T-helper 1 cell treated with Interleukin-12 subunit alpha and Interleukin-12 subunit beta and Interleukin-4 antibody, amounts not matched to agents 30 μg/mL and 1 μg/mL, for 36 hours (primary cell): ENCODE measurements around the gene STARD5.

Source experiments
- H3K27ac Mint-ChIP-seq: one replicate; pipeline ENCODE4 v1.8.0; 2021; ENCODE audit warnings: mild to moderate bottlenecking, mixed read lengths
- H3K27me3 Mint-ChIP-seq: one replicate; pipeline ENCODE4 v1.8.0; 2021; ENCODE audit warnings: low read depth, mixed read lengths
- H3K36me3 Mint-ChIP-seq: one replicate; pipeline ENCODE4 v1.8.0; 2021; ENCODE audit warnings: low read depth, mixed read lengths
- H3K4me1 Mint-ChIP-seq: one replicate; pipeline ENCODE4 v1.8.0; 2021; ENCODE audit warnings: low read depth, mixed read lengths
- H3K4me3 Mint-ChIP-seq: one replicate; pipeline ENCODE4 v1.8.0; 2021; ENCODE audit warnings: mild to moderate bottlenecking, moderate library complexity, mixed read lengths
- H3K9me3 Mint-ChIP-seq: one replicate; pipeline ENCODE4 v1.8.0; 2021; ENCODE audit warnings: mixed read lengths

The STARD5 gene

DNA sequence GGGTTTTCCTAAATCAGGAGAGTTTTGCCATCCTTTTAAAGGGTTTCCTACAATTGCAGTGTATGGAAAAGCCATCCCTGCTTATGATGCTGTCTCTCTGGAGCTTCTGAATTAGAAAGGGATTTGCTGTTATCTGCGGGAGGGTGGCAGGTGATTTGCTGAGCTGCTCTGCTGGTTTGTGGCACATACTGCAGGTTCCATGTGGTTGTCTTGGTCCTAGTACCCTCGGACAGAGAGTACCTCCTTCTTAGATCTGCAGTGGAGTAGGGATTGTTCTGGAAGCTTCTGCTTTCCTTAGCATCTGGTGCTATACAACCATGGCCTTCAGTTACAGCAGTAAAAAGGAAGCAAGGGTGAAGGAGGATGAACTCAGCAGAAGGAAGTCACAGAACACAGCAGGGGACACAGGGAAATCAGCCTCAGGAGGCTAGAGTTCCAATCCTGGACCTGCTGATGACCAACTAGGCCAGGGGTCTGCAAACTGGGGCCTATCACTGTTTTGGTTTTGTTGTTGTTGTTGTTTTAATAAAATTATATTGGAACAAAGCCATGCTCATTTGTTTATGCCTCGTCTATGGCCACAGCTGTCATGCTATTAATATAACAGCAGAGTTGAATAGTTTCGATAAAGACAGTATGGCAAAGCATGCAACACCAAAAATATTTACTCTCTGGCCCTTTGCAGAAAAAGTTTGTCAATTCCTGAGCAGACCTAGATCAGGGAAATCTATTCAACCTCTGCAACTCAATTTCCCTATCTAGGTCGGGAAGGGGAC lies 39.5 kb downstream of the STARD5 start:
- Mint-ChIP-seq H3K4me1 (peaks cover 37% of the 10 kb centered on the region), H3K27ac (no peak overlapping the region), H3K27me3 (no peaks in the 10 kb centered on the region), H3K36me3 (peaks cover 3% of the 10 kb centered on the region), H3K9me3 (peaks cover 4% of the 10 kb centered on the region), H3K4me3 (no peak overlapping the region)

DNA sequence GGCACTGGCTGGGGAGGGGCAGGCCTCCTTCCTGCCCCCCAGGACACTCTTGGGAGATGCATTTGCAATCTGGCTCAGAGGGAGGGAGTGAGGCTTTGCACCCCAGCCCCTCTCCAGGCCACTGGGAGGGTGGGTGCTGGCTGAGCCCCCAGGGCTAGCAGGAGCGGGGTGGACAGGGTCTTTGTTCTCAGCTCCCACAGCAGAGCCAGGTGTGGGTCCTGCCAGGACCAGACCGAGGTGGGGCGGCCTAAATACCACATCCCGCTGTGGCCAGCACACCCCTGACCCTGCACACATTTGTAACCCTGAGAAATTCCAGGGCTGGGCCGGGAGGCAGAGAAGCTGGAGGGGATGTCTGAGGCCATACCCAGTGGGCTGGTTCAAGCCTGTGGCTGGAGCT lies 41.0 kb downstream of the STARD5 start:
- H3K27ac Mint-ChIP-seq, result no peak overlapping the region
- no peaks in the 10 kb centered on the region for H3K27me3 Mint-ChIP-seq
- peaks cover 8% of the 10 kb centered on the region for H3K36me3 Mint-ChIP-seq
- no peak overlapping the region for H3K4me3 Mint-ChIP-seq
- peaks cover 35% of the 10 kb centered on the region for H3K4me1 Mint-ChIP-seq
- peaks cover 18% of the 10 kb centered on the region for H3K9me3 Mint-ChIP-seq

GRCh38 chr15:81282606-81282895 lies 41.4 kb downstream of the STARD5 start:
- Mint-ChIP-seq H3K9me3 (peaks cover 20% of the 10 kb centered on the region), H3K36me3 (peaks cover 9% of the 10 kb centered on the region), H3K27ac (no peak overlapping the region), H3K4me1 (peaks cover 35% of the 10 kb centered on the region), H3K4me3 (no peak overlapping the region), H3K27me3 (no peaks in the 10 kb centered on the region)

DNA sequence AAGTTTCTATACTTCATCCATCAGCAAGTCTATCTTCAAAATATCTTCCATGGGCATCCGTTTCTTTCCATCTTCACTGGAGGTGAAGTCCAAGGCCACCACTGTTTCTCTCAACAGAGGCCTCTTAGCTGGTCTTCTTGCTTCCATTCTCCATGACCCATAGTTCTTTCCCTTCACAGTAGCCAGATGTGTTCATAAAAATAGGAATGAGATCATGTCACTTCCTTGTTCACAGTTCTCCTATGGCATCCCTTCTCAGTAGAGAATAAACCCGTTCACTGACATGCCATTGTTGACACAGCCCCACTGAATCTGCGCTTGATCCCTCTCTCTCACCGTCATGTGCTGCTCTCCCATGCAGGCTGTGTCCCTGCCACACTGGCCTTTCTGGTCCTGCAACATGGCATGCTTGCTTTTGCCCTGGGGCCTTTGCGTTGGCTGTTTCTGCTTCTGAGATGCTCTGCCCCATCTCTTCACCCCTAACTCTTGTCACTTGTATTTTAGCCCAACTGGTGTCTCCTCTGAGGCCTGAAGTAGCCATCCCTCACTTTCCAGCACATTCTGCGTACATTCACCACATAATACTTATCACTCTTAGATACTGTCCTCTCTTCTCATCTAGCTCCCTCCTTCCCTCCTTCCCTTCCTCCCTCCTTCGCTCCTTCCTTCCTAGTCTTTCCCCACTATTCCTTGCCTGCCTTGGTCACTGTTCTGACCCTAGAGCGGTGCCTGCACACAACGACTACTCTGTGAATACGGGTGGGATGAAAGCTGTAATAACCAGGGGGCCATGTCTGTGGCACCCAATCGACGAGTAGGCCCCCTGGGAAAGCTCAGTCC lies 42.0 kb downstream of the STARD5 start:
- Mint-ChIP-seq H3K9me3 (peaks cover 22% of the 10 kb centered on the region), H3K4me3 (no peak overlapping the region), H3K27me3 (no peaks in the 10 kb centered on the region), H3K36me3 (peaks cover 11% of the 10 kb centered on the region), H3K4me1 (peaks cover 33% of the 10 kb centered on the region), H3K27ac (no peak overlapping the region)

DNA sequence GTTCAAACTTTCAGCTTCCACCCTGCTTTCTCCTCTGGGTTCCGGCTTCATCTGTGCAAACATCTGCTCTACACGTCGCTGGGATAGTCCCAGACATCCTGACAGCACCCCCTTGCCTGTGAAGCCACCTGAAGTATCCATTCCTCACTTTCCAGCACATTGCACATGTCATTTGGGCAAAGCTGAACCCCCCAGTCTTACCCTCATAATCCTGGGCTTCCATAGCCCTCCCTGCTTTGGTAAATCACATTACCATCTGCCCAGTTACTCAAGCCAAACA lies 42.5 kb downstream of the STARD5 start:
- Mint-ChIP-seq H3K27ac (no peak overlapping the region), H3K4me1 (peaks cover 27% of the 10 kb centered on the region), H3K9me3 (peaks cover 25% of the 10 kb centered on the region), H3K27me3 (no peaks in the 10 kb centered on the region), H3K4me3 (no peak overlapping the region), H3K36me3 (peaks cover 12% of the 10 kb centered on the region)

GRCh38 chr15:81280696-81281455 lies 43.1 kb downstream of the STARD5 start:
- H3K4me1 Mint-ChIP-seq, result peaks cover 25% of the 10 kb centered on the region
- no peak overlapping the region for H3K27ac Mint-ChIP-seq
- no peaks in the 10 kb centered on the region for H3K27me3 Mint-ChIP-seq
- H3K36me3 Mint-ChIP-seq, result peaks cover 12% of the 10 kb centered on the region
- H3K4me3 Mint-ChIP-seq, result no peak overlapping the region
- peaks cover 25% of the 10 kb centered on the region for H3K9me3 Mint-ChIP-seq

- H3K9me3 Mint-ChIP-seq, result peaks cover 25% of the 10 kb centered on the region
- H3K4me3 Mint-ChIP-seq, result no peak overlapping the region
- peaks cover 12% of the 10 kb centered on the region for H3K36me3 Mint-ChIP-seq
- H3K27me3 Mint-ChIP-seq, result no peaks in the 10 kb centered on the region
- no peak overlapping the region for H3K27ac Mint-ChIP-seq
- H3K4me1 Mint-ChIP-seq, result peaks cover 26% of the 10 kb centered on the region
These were observed 44.1 kb downstream of the STARD5 start for GRCh38 chr15:81279621-81280485.

DNA sequence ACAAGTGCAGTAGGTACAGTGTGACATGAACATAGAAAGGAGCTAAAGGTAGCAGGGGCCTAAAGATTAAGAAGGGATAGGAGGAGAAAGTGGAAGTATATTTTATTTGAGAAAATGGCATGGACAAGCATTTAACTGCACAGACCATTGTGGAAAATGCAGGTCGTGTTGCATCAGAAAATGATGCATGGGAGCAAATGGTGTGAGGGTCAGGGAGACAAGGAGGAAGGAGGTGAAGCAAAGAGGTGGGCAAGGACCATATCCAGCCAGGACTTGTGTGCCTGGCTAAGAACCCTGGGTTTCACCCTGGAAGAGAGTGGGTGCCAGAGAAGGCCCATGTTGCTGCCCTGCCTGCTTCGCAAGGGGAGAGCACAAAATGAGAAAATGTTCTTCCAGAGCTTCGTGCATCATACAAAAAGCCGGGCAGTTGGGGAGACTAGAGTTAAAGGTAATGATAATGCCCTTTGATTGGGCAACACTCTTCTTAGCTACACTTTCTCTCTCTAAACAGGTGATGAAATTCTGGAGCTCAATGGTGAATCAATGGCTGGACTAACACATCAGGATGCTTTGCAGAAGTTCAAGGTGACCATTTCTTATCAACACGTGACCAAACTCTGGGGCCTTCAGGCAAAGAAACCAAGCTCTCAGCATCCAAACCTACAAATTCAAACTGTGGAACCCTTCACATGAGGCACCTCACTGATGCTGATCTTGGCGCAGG lies 45.5 kb downstream of the STARD5 start:
- Mint-ChIP-seq H3K4me1 (peaks cover 29% of the 10 kb centered on the region), H3K36me3 (peaks cover 12% of the 10 kb centered on the region), H3K9me3 (peaks cover 25% of the 10 kb centered on the region), H3K27ac (no peak overlapping the region), H3K4me3 (no peak overlapping the region), H3K27me3 (no peaks in the 10 kb centered on the region)

DNA sequence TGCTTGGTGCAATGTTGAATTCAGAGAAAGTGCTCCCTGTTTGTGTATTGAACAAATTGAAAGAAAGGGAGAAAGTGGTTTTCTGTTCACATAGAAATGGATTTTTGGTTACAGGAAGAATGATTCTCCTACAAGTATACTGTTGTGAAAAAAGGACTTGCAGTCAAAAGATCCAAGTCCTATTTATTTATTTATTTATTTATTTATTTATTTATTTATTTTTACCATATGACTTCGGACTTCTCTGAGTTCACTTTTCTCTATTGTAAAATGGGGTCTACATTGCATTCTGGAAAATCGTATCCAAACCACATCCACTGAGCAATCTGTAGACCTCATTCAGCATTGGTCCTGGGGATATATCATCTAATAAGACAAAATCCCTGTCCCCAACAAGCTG lies 46.1 kb downstream of the STARD5 start:
- Mint-ChIP-seq H3K27me3 (no peaks in the 10 kb centered on the region), H3K27ac (no peak overlapping the region), H3K36me3 (peaks cover 12% of the 10 kb centered on the region), H3K4me3 (no peak overlapping the region), H3K4me1 (peaks cover 29% of the 10 kb centered on the region), H3K9me3 (peaks cover 25% of the 10 kb centered on the region)

DNA sequence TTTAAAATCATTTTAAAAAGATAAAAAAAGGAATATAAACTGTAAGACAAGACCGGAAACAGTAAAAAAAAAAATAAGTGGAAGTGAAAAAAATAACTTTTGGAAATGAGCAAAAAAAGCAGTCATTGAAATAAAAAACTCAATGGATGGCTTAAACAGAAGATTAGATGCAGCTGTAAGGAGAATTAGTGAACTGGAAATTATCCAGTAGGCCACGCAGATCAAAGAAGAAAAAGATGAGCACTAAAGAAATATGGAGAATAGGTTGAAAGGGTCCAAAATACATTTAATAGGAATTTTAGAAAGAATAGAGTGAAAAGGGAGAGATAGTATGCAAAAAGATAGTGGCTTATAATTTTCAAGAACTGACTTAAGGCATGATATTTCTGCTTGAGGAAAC lies 47.0 kb downstream of the STARD5 start:
- no peak overlapping the region for H3K4me3 Mint-ChIP-seq
- H3K36me3 Mint-ChIP-seq, result peaks cover 12% of the 10 kb centered on the region

GRCh38 chr15:81275711-81276392 lies 48.1 kb downstream of the STARD5 start:
- no peak overlapping the region for H3K4me3 Mint-ChIP-seq
- H3K9me3 Mint-ChIP-seq, result peaks cover 25% of the 10 kb centered on the region
- H3K4me1 Mint-ChIP-seq, result peaks cover 20% of the 10 kb centered on the region
- no peaks in the 10 kb centered on the region for H3K27me3 Mint-ChIP-seq
- peaks cover 12% of the 10 kb centered on the region for H3K36me3 Mint-ChIP-seq
- no peak overlapping the region for H3K27ac Mint-ChIP-seq

More for the DNA sequence above, 47.0 kb downstream of the STARD5 start:
- Mint-ChIP-seq H3K9me3 (peaks cover 25% of the 10 kb centered on the region), H3K27ac (no peak overlapping the region), H3K27me3 (no peaks in the 10 kb centered on the region), H3K4me1 (peaks cover 26% of the 10 kb centered on the region)

- H3K9me3 Mint-ChIP-seq, result peaks cover 25% of the 10 kb centered on the region
- no peaks in the 10 kb centered on the region for H3K27me3 Mint-ChIP-seq
- peaks cover 23% of the 10 kb centered on the region for H3K4me1 Mint-ChIP-seq
- H3K36me3 Mint-ChIP-seq, result peaks cover 12% of the 10 kb centered on the region
- H3K27ac Mint-ChIP-seq, result peak overlapping the region; percentile 76
- H3K4me3 Mint-ChIP-seq, result peak overlapping the region; percentile 6
These were observed 48.8 kb downstream of the STARD5 start for GRCh38 chr15:81274931-81275707.

DNA sequence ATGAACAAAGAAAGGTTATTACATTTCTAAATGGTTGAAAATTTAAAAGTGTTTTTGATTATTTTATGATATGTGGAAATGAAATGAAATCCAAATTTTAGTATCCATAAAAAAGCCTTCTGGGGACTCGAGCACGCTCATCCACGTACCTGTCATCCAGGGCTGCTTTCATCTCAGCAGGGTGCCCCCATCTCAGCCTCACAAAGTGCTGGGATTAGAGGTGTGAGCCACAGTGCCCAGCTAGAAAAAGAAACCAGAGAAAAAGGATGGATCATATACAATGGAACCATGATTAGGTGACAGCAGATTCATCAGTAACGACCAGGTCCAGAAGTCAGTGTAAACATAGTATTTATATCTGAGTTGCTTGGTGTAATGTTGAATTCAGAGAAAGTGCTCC lies 49.7 kb downstream of the STARD5 start:
- Mint-ChIP-seq H3K27ac (no peak overlapping the region), H3K9me3 (peaks cover 25% of the 10 kb centered on the region), H3K4me3 (no peak overlapping the region), H3K27me3 (no peaks in the 10 kb centered on the region), H3K36me3 (peaks cover 12% of the 10 kb centered on the region), H3K4me1 (peaks cover 26% of the 10 kb centered on the region)
